ENCODE measurements around the gene PEAK3.
A peak's percentile ranks its signal among the peaks of the same experiment; 100 is the strongest.
"Not testable (repeated sequence)": the region's sequence is repeated elsewhere in the genome, so short reads cannot be mapped to it uniquely, and the experiment has no call there.

PEAK3 gene

DNA sequence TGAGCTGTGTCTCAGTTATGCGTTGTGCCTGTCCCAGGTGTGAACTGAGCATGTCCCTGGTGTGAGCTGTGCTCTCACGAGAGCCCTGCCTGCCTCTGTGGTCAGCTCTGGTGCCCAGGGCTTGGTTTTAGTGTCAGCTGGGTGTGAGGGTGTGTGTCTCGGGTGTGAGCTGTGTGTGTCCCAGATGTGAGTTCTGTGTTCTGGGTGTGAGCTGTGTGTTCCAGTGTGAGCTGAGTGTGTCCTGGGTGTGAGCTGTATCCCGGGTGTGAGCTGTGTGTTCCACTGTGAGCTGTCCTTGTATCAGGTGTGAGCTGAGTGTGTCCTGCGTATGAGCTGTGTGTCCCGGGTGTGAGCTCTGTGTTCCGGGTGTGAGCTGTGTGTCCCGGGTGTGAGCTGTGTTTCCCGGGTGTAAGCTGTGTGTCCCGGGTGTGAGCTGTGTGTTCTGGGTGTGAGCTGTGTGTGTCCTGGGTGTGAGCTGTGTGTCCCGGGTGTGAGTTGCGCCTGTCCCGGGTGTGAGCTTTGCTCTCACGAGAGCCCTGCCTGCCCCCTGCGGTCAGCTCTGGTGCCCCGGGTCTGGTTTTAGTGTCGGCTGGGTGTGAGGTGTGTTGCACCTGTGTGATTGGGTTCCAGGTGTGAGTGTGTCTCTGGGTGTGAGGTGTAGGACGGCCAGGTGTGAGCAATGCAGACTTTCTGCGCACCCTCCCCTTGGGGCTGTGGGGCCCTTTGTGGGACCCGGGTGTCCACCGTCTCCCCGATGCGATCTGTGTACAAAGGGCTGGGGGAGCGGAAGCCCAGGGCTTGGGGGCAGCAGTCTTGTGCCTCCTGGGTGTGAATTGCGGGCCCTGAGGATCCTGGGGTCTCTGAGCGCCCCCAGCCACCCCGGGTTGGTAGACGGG is 7.1 kb upstream of the PEAK3 start:
- DNase-seq (ENCODE audit: low spot score) = no peak

DNA sequence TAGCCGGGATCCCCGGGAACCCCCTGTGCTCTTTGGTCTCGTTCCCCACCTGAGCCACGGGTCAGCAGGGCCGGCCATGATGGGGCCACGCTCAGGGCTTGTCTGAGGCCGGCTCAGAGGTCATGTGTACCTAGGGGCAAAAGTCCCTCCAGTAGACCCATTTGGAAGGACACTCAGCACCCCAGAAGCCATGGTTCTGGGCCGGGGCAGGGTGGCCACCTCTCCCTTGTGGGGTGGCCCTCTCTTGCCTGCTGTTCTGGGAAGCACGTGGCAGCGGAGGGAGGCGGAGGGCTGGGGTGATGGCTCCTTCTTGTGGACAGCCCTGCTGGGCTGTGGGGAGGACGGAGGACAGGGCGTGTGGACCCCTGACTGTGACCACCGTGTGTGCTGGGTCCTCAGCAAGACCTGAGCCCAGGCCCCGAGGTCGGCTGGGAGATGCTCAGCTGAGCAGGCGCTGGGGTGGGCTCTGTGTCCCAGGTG is 6.4 kb upstream of the PEAK3 start:
- no peak for DNase-seq (ENCODE audit: low spot score)

DNA sequence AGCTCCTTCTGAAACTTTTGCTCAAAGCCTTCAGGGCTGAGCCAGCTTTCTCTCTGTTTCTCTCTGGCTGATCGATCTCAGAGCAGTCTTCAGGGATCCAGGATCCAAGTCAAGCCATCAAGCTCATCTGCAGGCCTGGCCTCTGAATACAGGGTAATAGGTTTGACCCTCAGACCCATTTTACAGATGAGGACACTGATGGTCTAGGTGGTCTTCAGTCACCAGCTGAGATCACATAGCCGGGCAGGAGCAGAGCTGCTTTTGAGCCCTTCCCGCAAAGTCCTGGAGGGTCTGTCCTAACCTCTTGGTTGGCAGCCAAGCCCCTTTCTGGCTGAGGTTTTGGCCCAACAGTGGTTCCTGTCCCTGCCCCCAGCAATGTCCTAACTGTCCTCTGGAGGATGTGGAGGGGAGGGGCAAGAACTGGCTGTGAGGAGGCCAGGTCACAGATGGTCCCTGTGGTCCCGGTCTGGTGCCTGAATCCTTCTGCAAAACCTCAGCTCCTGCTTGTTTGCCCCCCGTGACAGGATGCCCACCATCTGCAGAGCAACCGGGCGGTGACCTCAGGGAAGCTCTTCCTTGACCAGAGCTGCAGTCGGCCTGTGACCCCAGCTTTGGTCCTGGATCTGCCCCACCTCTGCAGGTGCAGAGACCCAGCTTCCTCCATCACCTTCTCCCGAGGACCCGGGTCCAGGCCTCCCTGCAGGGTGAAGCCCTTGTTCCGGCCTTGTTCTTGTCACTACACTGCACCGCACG is 5.8 kb upstream of the PEAK3 start:
- DNase-seq (ENCODE audit: low spot score) = no peak

DNA sequence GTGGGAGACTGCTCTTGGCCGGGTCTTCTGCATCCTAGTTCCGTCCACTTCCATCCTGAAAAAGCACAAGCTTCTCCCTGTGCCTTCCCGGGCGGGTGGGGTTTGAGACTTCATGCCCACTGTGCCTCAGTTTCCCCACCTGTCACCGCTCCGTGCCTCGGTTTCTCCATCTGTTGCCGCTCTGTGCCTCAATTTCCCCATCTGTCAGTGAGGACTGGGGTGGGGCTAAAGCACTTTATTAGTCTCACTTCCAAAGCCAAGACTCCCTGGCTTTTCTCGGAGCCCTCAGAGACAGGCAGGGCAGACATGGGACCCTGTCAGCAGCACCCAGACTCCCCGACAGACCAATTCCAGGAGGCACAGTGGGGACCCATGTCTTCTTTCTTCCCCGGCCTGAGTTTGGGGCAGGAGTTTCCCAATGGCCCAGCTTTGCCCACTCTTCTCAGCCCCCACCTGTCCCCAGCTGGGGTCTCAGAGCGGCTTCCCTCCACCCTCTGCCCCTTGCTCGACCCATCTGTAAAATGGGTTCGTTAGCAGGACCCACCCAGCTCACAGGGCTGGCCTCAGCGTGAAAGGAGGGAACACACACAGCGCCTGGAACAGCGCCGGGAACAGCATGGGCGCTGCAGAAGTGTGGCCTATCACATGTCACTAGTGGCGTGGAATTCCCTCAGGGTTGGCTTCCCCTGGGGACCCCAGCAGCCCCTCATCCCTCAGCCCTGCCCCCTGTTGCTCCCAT is 4.6 kb upstream of the PEAK3 start:
- DNase-seq (ENCODE audit: low spot score) = no peak

DNA sequence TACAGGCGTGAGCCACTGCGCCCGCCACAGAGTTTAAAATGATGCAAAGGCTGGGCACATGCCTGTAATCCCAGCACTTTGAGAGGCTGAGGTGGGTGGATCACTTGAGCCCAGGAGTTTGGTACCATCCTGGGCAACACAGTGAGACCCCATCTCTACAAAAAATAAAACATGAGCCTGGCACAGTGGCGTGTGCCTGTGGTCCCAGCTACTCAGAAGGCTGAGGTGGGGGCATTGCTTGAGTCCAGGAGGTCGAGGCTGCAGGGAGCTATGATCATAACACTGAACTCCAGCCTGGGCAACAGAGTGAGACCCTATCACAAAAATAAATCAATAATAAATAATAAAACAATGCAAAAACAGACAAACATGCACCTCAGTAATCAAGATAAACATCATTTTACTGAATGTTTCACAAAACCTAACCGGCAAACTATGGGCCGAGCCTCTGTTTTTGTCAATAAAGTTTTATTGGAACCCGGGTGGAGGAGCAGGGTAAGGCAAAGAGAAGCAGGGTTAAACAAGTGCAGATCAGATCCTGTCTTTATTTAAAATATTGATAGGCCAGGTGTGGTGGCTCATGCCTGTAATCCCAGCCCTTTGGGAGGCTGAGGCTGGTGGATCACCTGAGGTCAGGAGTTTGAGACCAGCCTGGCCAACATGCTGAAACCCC is 2.0 kb upstream of the PEAK3 start:
- no peak for DNase-seq (ENCODE audit: low spot score)

DNA sequence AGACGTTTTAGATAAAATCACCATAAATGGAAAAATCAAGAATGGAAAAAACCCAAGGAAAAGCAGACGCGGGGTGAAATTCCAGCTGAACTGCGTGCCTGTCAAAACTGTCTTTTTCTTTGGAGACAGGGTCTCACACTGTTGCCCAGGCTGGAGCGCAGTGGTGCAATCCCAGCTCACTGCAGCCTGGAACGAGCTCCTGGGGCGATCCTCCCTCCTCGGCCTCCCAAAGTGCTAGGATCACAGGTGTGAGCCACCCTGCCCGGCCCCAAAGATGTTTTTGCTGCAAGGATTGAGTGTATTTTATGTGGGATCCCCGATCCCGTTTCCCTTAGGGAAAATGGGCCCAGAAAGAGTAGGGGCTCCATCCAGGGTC is 875 bp upstream of the PEAK3 start:
- DNase-seq (ENCODE audit: low spot score) = no peak

DNA sequence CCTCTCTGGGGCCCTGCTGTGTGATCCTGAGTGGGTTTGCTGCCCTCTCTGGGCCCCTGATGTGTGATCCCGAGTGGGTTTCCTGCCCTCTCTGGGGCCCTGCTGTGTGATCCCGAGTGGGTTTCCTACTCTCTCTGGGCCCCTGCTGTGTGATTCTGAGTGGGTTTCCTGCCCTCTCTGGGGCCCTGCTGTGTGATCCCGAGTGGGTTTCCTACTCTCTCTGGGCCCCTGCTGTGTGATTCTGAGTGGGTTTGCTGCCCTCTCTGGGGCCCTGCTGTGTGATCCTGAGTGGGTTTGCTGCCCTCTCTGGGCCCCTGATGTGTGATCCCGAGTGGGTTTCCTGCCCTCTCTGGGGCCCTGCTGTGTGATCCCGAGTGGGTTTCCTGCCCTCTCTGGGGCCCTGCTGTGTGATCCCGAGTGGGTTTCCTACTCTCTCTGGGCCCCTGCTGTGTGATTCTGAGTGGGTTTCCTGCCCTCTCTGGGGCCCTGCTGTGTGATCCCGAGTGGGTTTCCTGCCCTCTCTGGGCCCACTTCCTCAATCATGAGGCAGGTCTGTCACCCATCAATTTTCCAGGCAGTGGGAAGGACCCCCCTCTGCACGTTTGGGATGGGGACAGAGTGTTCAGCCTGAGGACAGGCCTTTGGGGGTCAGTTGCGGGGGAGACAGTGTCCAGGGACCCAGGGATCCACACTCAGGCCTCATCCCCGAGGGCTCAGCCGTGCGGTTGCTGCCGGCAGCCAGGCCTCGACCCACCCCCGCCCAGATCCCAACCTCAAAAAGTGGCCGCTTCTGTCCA is 512 bp downstream of the PEAK3 start:
- not testable (repeated sequence) for DNase-seq (ENCODE audit: low spot score)

DNA sequence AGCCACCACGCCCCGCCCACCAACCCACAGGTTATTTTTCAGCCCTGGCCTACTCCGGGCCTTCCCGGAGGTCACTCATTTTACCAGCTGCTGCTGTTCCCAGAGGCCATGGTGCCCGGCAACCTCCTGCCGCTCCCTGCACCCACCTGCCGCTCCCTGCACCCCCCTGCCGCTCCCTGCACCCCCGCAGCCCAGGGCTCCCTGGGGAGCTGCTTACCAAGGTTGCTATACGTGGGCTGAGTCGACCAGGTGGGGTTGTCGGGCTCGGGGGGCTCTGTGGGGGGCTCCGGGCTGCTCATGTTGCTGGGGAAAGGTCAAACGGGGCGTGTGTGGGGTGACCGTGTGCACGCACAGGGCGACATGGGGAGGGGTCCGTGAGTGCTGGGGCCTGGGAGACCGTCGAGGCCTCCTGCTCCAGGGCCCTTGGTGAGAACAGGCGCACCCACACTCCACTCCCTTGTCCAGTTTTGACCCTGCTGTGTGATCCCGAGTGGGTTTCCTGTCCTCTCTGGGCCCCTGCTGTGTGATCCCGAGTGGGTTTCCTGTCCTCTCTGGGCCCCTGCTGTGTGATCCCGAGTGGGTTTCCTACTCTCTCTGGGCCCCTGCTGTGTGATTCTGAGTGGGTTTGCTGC is 1.2 kb downstream of the PEAK3 start:
- no peak for DNase-seq (ENCODE audit: low spot score)

DNA sequence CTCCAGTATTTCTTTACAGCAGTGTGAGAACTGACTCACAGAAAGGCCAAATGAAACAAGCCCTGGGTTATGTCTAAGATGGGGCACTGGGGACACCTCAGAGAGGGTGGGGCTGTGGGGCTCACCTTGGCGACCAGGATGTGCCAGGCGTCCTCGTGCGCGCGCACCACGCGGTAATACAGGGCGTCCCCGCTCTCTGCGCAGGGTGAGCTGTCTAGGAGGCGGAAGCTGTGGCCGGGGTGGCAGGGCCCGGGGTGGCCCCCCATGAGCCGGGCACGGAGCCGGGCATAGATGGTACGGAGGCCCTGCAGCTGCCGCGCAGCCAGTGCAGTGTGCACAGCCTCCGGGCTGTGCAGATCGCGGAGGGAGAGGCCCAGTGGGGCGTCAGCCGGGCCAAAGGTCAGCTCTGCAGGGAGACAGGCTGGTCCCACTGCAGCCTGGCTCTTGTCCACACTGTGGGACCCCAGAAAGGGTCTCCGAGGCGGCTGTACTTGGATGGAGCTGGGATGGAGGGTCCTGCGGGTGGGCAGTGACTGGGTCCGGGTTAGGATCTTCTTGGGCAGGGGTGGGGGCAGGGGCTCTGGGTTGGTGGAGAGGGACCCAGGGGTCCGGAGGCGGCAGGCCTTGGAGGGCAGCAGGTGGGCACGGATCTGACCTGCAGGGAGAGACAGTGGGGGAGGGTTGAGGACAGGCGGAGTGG is 3.4 kb downstream of the PEAK3 start:
- no peak for DNase-seq (ENCODE audit: low spot score)

DNA sequence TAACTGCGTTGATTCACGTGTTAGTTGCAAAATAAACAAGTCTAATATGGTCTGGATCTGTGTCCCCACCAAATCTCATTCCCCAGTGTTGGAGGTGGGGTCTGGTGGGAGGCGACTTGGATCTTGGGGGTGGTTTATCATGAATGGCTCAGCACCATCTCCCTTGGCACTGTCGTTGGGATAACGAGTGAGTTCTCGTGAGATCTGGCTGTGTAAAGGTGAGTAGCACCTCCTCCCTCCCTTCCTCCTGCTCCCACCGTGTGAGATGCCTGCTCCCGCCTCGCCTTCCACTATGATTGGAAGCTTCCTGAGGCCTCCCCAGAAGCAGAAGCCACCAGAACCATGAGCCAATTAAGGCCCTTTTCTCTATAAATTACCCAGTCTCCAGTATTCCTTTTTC is 4.8 kb downstream of the PEAK3 start:
- DNase-seq (ENCODE audit: low spot score) = no peak

DNA sequence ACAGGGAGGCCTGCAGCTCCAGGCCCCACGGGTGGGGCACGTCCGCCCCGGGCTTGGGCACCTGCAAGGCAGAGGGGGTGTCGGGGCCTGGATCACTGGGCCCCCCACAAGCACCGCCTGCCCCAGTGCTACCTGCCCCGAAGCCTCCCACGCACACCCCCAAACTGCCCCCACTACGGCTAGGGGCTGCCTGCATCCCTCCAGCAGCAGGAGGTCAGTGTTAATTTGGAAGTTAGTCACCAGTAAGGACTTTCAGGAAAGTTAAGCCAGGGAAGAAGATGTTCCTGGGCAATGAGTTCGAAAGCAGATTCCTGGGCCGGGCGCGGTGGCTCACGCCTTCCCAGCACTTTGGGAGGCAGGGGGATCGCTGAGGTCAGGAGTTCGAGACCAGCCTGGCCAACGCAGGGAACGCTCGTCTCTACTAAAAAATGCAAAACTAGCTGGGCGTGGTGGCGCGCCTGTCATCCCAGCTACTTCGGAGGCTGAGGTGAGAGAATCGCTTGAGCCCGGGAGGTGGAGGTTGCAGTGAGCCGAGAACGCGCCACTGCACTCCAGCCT is 5.5 kb downstream of the PEAK3 start:
- DNase-seq (ENCODE audit: low spot score) = no peak

DNA sequence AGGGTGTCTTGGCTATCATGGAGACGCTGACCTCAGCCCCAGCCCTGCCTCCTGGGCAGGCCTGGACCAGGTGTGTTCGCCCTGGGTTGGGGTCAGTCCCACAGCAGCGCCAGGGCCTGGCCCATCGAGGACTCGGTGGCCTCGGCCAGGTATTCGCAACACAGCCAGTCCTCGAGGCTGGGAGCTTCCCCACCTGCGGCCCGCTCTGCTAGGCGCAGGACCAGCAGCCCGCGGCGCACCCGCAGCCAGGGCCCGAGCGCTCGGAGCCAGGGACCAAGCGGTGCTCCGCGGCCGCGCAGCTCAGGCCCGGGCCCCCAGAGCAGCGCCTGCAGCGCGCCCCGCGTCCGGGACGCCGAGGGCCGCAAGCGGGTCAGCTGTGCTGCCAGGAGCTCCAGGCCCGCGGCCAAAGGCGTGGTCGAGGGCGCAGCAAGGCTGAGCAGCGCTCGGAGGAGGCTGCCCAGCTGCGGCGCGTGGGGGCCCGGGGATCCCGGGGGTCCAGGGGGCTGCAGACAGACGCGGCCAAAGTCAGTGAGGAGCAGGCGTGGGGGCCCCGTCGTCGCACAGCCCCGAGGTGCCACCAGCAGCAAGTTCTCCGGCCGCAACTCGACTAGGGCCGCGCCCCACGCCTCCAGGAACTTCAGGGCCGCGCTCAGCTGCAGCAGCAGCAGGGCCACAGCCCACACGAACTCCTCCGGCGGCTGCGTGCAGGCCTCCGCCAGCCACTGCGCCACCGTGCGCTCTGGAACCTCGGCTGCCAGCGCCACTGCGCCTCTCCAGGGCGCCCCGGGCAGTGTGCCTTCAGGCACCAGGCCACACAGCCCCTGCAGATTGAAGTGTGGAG is 6.2 kb downstream of the PEAK3 start:
- no peak for DNase-seq (ENCODE audit: low spot score)

DNA sequence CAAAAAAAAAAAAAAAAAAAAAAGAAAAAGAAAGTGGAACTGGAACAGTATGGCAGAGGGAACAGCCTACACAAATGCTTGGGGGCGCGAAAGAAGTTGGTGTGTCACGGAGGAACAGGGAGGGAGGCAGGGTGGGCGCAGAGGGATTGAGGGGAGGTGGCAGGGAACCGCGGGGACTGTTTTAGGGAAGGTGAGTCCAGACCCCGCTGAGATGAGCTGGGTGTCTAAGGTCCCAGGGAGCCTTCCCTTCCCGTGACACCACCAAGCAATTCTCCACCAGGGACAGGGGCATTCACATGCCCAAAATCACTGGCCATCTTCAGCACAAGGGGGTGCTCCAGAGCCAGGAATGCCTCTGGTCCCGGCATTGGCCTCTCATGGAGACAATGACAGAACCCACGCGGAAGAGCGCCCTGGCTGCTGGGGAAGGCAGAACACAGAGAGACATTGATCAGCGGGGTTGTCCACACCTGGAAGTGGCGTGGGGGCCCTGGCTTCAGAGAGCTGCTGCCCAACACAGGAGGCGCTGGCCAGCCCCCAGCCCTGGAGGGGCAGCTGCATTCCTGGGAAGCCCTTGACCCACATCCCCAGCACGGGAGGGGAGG is 6.9 kb downstream of the PEAK3 start:
- DNase-seq (ENCODE audit: low spot score) = peak; percentile 79

DNA sequence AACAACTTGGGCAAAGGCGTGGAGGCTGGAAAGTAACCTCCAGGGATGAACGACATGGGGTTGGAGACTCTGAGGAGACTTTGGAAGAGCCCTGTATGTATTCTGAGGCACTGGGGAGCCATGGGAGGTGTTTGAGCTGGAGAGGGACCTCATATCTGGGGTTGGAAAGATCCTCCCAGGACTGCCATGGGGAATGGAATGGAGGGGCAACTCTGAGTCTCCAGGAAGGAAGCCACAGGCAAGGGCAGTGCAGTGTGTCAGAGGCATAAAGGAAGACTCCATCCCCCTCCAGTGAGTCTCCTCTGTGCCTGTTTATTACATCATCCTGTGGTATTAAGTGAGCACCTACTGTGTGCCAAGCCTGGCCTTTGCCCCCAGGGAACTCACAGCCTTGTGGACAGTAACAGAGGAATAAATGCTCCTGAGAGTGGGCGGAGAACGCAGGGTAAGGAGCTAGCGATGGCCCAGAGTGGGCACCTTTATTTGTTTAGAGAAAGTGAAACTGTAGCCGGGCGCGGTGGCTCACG is 7.7 kb downstream of the PEAK3 start:
- no peak for DNase-seq (ENCODE audit: low spot score)

DNA sequence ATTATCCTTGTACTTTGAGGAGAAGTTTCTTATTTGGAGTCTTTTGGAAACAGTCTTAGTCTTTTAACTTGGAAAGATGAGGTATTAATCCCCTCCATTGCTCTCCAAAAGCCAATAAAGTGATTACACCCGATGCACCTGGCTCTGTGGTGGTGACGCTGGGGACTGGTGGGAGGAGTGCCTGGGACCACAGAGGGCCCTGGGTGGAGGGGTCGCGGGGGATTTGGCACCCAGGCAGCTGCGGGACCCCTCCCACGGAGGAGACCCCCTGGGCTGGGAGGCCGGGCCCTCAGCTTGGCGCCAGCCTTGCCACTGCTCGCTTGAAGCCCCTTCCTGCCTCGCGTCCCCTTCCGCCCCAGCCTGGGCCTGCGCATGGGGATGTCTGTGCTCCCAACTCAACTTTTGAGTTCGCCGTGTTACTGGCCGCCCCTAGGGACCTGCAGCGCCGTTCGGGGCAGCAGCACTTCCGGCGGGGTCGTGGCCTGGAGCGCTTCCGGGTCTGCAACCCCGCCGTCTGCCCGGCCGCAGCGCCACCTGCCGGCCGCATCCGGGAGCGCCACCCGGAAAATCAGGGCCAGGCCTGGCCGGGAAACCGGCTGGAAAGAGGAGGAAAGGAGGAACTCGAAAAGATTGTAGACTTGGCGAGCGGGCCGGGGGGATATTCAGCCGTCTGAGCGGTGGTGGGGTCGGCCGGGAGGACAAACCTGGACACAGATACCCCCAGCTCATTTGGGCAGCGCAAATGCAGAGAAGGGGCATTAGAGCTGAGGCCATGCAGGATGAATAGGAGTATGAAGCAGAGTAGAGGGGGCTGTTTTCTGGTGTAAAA is 8.4 kb downstream of the PEAK3 start:
- peak; percentile 80 for DNase-seq (ENCODE audit: low spot score)

DNA sequence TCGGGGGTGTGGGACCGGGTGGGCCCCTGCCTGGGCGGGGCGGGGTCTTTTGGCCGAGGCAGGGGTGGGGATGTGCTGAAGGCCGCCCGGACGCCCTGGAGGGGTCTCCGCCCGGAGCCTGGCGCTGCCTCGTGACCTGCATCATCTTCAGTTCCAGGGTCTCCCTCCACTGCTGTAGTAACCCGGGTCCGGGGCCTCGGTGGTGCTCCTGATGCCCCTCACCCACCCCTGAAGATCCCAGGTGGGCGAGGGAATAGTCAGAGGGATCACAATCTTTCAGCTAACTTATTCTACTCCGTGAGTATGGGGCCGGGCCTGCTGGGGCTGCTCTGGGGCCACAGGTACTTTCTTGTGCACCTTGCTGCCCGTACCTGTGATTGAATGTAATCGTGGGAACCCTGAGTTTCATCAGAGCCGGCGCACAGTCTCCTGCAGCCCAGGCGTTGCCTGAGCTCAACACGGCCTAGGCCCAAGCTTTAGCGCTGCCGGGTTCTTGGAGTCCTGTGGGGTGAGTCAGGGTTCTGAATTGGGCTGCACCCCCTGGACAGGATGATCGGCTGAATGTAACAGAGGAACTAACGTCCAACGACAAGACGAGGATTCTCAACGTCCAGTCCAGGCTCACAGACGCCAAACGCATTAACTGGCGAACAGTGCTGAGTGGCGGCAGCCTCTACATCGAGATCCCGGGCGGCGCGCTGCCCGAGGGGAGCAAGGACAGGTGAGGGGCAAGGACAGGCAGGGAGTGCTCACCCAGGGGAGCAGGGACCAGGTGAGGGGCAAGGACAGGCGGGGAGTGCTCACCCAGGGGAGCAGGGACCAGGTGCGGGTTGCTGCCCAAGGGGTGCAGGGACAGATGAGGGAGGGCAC is 10.5 kb downstream of the PEAK3 start:
- peak; percentile 83 for DNase-seq (ENCODE audit: low spot score)
